Fibroblast of lung (primary cell): ENCODE results near the gene NTRK2.

Experiments
- CTCF ChIP-seq, 2 donors: IDR thresholded peaks in 1 of 2; conservative IDR thresholded peaks in 1 of 2; 1 replicate in 1 of 2; 2 replicates in 1 of 2; pipeline ENCODE4 v1.5.1; 2011 to 2012; ENCODE audit warnings: low read length in 2 of 2, control low read depth in 1 of 2, inconsistent platforms in 1 of 2, low read depth in 1 of 2, mild to moderate bottlenecking in 1 of 2
- EZH2 ChIP-seq: IDR thresholded peaks from 2 replicates; pipeline ENCODE4 v1.5.1; 2012; ENCODE audit warnings: low read length, control low read depth, mild to moderate bottlenecking; ENCODE audit errors: missing control alignments

GRCh38 chr9:84937581-84937980, 268.1 kb downstream of the NTRK2 start:
- TF ChIP-seq CTCF (conservative IDR thresholded peaks at IDR 0.05 in 1 of 2, IDR thresholded peaks at IDR 0.05 in 1 of 2; ENCODE audit: low read depth in 1 of 2, low read length in 2 of 2) = no peak
- TF ChIP-seq EZH2 = no peak
